Inflammatory macrophage treated with lipopolysaccharide for 4 hours (primary cell): ENCODE measurements around the gene PCDHGA11.
"Not testable (repeated sequence)": the region's sequence is repeated elsewhere in the genome, so short reads cannot be mapped to it uniquely, and the experiment has no call there.

Experiments
- DNase-seq: peaks from one replicate; pipeline ENCODE4 v3.0.0-alpha.2; 2020

PCDHGA11 gene

GRCh38 chr5:141420855-141421488 lies at the start of gene PCDHGA11:
TSS of gene PCDHGA11 (plus strand) at chr5:141421051. CDS start at chr5:141421228, 177 bp downstream.
- peak; percentile 76 for DNase-seq

- no peak for DNase-seq
Observed at GRCh38 chr5:141371572-141372475, 49.0 kb upstream of the PCDHGA11 start.

GRCh38 chr5:141373673-141374317 lies 47.1 kb upstream of the PCDHGA11 start, which contains the start of gene PCDHGA6:
TSS of gene PCDHGA6 (plus strand) at chr5:141373891. CDS start at chr5:141374084, 193 bp downstream.
- DNase-seq: no peak

GRCh38 chr5:141374627-141375026 lies 46.2 kb upstream of the PCDHGA11 start:
- no peak for DNase-seq

- DNase-seq: not testable (repeated sequence)
Observed at GRCh38 chr5:141375444-141376155, 45.3 kb upstream of the PCDHGA11 start.

- no peak for DNase-seq
Observed at GRCh38 chr5:141382469-141383294, 38.2 kb upstream of the PCDHGA11 start, which contains the start of gene PCDHGA7. TSS of gene PCDHGA7 (plus strand) at chr5:141382742. CDS start at chr5:141382900, 158 bp downstream.

GRCh38 chr5:141383345-141383744 lies 37.5 kb upstream of the PCDHGA11 start:
- DNase-seq: no peak

- DNase-seq: no peak
Observed at GRCh38 chr5:141384471-141385267, 36.2 kb upstream of the PCDHGA11 start.

GRCh38 chr5:141387557-141388311 lies 33.1 kb upstream of the PCDHGA11 start, which contains the start of gene PCDHGB4:
TSS of gene PCDHGB4 (plus strand) at chr5:141387698. CDS start at chr5:141387885, 187 bp downstream.
- DNase-seq: peak; percentile 22

- no peak for DNase-seq
Observed at GRCh38 chr5:141388661-141389060, 32.2 kb upstream of the PCDHGA11 start.

- DNase-seq: no peak
Observed at GRCh38 chr5:141389153-141390042, 31.5 kb upstream of the PCDHGA11 start.

- DNase-seq: no peak
Observed at GRCh38 chr5:141392429-141393198, 28.2 kb upstream of the PCDHGA11 start, which contains the start of gene PCDHGA8. TSS of gene PCDHGA8 (plus strand) at chr5:141392633. CDS start at chr5:141392814, 181 bp downstream.

GRCh38 chr5:141393267-141393666 lies 27.6 kb upstream of the PCDHGA11 start:
- DNase-seq: no peak

- not testable (repeated sequence) for DNase-seq
Observed at GRCh38 chr5:141394401-141395187, 26.3 kb upstream of the PCDHGA11 start.

- peak; percentile 43 for DNase-seq
Observed at GRCh38 chr5:141397756-141398551, 22.9 kb upstream of the PCDHGA11 start, which contains the start of gene PCDHGB5. TSS of gene PCDHGB5 (plus strand) at chr5:141397947. CDS start at chr5:141398128, 181 bp downstream.

- no peak for DNase-seq
Observed at GRCh38 chr5:141398608-141399007, 22.2 kb upstream of the PCDHGA11 start.
